Sciatic nerve (tissue), 2 donors: ENCODE data around the gene C1orf210. TPM values are rescaled to one million over a fixed set of nuclear protein-coding genes. Genes with fewer than 3 reads are reported as not detected.

Experiments used
- ATAC-seq: fragments of 200-7000 bp; cut with Tn5 transposase; one replicate; pipeline ENCODE4 v1.9.1; 2020; ENCODE audit warnings: mild to moderate bottlenecking, moderate library complexity
- DNase-seq: peaks from one replicate; pipeline ENCODE4 v3.0.0-alpha.2; 2020; ENCODE audit warnings: low spot score
- intact Hi-C: fragments of 100-400 bp; cut with DNase I; formaldehyde crosslinking; loops from one replicate; pipeline ENCODE4 v1.14.2; 2022
- total RNA-seq: library from RNA; stranded (reverse); fragmentation: NEBNext Ultra II Directional; extraction: Animal tissue kit (Norgen Biotek cat#: 25700); gene quantifications from one replicate; pipeline ENCODE4 v1.2.1, GENCODE V29; 2021
- donor health status: DM: no; HTN: no; CAD: no.
- donor health status: DM: no; HTN: no; CAD: no.

C1orf210 gene
- not detected for total RNA-seq

DNA sequence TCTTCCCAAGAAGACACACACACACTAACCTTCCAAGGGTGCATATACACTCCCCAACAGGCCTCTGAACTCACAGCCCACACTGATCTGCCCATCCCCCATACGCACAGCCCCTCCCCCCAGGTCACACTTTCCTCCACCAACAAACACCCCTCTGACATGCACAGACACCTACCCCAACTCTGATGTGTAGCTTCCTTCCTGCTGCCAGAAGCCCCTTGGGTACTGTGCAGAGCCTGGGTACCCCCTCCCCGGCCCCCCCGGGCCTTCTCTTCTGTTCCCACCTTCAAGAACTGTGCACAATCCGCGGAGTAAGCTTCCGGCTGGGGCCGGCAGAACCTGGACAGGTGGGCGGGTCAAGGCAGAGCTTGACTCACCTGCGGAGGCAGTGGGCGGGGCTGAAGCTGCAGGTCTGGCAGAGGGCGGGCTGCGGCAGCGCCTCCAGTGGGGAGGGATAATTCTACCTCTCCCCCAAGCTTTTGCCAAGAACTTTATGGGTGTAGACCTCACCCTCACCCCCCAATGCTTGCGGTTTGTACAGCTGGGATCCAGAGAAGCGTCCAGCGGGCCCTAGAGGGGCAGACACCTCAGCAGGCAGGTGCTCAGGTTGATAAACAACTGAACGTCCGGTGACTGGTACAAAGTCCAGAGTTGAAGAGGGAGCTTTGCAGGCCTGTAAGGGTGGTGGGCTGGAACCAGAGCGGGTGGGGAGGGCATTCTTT is at the start of gene C1orf210:
TSS of gene C1orf210 (minus strand) at position 313 of the 722 bp plus-strand sequence. CDS start 2,311 bp downstream, outside the sequence.
- DNase-seq (no peak), ATAC-seq (no peak)
- intact Hi-C loops, result no loop called here

DNA sequence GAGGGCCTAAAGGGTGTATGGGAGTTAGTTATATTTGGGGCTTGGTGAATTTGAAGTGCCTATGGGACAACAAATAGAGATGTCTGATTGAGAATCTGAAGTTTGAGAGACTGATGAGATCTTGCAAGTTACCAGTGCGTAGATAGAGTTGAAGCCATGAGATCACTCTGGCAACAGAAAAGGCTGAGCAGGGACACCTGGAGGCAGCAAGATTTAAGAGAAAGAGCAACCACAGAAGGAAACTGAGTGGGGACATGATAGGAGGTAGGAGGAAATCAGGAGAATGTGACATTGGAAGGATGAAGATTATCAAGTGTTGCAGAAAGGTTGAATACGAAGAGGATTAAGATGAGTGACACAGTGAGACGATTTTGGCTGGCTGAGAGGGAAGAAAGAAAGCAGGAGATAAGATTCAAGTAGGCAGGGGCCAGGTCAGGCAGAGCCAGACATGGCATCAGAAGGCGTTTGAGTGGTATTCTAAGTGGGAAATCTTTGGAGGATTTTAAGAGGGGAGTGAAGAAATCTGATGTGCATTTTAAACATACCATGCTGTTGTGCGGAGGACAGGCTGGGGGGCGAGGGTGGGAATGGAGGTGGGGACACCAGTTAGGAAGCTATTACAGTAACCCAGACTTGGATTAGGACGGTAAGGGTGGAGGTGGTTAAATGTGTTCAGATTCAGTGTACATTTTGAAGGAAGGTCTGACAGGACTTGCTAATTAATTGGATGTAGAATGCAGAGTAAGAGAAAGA is 49.2 kb upstream of the C1orf210 start:
- DNase-seq (no peak), ATAC-seq (no peak)
- intact Hi-C loops, result no loop called here

DNA sequence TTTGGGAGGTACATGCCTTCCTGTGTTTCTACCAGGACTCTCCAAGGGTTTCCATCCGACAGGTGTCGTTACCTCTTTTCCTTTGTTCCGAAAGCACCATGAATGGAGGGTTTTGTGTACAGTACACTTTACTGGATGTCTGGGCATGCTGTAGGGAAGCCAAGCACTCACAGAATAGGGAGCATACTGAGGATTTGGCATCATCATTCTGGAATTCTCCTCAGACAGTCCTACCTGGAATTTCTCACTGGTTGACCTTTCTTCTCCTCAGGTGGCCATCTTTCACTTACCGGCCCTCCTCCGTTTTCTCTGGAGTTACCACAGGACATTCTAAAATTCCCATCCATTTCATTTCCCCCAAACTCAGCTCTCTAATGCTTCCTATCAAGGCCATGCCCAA is 46.3 kb upstream of the C1orf210 start:
- intact Hi-C loops, result no loop called here
- DNase-seq, result no peak
- ATAC-seq, result no peak

DNA sequence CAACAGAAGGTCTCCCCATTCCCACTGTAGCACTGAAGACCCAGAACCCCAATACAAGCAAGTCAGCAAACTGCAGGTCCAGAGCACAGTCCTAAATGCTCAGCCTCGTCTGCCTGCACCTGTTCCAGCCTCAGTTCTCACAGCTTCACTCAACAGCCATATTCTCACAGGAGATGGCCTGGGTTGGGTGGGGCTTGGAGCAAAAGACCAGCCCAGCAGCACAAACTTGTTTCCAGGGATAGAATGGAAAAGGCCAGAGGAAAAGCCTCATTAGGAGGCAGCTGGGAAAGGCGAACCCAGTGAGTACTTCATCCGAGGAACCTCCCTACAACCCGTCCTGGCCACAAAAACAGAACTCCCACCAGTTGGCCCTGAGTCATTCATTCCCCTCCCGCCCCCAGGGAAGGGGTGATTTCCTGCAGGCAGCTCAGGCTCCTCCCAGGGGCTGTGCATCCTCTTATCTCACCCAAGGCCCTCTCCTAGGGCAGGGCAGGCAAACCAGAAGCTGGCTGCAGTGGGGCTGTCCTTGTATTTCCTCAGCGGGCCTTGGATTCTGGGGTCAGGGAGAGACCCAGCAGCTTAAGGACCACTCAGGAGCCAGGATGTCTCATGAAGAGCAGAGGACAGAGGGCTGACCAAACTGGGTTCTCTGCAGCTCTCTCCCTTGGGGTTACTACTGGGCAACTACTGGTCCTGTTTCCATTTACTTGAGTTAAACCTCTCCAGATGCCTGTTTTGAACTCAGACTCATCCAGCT is 44.8 kb upstream of the C1orf210 start:
- ATAC-seq (peak; percentile 55), DNase-seq (no peak)
- intact Hi-C loops, result no loop called here

DNA sequence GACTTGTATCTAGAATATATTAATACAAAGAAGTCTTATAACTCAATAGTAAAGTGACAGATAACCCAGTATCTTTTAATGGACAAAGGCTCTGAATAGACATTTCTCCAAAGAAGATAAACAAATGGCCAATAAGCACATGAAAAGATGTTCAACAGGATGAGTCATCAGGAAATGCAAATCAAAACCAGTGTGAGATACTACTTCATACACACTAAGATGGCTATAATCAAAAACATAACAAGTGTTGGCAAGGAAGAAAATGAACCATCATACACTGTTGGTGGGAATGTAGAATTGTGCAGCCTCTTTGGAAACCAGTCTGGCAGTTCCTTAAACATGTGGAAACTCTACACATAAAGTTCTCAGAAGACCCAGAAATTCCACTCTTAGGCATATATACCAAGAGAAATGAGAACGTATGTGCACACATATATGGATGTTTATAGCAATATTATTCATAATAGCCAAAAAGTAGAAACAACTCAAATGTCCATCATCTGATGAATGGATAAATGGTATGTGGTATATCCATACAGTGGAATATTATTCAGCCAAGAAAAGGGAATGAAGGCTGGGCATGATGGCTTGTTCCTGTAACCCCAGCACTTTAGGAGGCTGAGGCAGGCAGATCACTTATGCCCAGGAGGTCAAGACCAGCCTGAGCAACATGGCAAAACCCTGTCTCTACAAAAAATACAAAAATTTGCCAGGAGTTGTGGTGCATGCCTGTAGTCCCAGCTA is 42.3 kb upstream of the C1orf210 start:
- ATAC-seq (no peak), DNase-seq (no peak)
- intact Hi-C loops, result no loop called here

DNA sequence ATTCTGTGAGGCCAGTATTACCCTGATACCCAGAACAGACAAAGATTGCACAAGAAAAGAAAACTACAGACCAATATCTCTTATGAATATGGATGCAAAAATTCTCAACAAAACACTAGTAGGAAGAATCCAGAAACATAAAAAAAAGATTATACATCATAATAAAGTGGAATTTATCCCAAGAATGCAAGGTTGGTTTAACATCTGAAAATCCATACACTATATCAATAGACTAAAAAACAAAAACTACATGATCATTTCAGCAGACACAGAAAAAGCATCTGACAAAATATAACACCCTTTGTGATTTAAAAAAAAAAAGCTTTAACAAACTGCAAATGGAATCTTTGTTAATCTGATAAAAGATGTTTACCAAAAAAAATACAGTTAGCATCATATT is 40.0 kb upstream of the C1orf210 start:
- intact Hi-C loops, result no loop called here
- no peak for DNase-seq
- ATAC-seq, result no peak

DNA sequence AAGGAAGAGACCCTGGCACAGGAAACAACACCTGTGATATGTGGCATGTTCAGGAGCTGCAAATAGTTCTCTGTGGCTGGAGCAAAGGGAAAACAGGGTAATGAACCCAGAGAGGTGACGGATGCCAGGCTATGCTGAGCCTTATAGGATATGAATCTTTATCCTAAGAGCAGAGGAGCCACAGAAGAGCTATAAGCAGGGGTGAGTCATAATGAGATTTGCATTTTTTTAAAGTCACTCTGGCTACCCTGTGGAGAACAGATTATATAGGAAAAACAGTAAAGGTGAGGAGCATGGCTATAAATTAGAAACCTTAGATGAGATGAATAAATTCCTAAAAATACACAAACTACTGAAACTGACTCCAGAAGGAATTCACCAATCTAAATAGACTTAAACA is 39.4 kb upstream of the C1orf210 start:
- ATAC-seq, result no peak
- no peak for DNase-seq
- intact Hi-C loops, result no loop called here

DNA sequence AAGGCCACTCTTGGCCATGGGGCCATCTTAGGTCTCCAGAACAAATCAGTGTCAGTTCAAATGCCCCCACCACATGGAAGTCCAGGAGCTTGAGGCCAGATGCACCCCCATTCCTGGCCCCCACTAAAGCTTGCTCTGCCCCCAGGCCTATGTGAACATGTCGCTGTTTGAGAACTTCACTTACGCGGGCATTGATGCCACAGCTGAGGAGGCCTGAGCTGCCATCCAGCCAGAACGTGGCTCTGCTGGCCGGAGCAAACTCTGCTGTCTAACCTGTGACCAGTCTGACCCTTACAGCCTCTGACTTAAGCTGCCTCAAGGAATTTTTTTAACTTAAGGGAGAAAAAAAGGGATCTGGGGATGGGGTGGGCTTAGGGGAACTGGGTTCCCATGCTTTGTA is 37.1 kb upstream of the C1orf210 start:
- peak; percentile 19 for DNase-seq
- ATAC-seq, result no peak
- intact Hi-C loops, result no loop called here

DNA sequence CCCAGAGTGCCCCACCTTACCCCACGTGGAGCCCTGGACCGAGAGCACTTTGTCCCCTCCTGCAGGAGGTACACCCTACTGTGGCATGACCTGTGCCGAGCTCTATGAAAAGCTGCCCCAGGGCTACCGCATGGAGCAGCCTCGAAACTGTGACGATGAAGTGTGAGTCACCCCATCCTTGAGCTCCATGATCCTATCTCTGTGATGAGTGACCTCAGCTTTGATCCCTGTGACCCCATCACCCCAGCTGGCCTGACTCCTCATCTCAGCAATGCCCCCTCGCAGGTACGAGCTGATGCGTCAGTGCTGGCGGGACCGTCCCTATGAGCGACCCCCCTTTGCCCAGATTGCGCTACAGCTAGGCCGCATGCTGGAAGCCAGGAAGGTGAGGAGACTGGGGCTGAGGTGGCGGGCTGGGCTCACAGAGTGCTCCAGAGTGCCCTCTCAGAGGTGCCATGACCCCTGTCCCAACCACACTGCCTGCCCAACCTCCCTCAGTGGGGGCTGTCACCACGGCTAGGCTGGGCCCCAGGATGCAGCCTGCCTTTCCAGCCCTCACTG is 36.0 kb upstream of the C1orf210 start:
- ATAC-seq (no peak), DNase-seq (peak; percentile 49)
- intact Hi-C loops, result no loop called here

DNA sequence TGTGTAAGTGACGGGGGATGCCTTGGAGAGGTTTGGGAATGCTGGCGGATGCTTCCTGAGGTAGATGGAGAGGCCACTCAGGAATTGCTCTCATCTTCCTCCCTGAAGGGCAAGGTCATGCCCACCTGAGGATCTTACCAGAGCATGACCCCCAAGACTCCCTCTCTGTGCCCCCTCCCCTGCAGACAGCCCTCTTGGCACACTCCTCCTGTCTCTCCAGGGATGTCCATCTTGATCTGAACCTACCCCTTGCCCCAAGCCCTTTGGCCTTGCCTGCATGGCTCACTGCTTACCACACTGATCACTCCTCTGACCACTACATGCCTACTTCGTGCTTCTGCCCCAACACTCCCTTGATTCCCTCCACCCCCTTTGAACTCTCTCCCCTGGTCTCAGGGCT is 34.4 kb upstream of the C1orf210 start:
- DNase-seq, result peak; percentile 30

DNA sequence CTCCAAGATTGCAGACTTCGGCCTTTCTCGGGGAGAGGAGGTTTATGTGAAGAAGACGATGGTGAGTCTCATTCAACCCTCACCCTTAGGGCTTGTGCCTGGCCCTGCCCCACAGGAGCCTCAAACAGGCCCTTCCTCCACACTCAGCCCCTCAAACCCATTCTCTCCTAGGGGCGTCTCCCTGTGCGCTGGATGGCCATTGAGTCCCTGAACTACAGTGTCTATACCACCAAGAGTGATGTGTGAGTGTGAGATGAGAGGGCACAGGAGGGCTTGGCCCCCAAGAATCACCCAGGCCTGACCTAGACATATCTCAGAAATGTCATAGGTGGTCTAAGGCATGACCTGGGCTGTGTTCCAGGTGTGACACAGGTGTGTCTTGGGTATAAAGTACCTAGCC is 33.9 kb upstream of the C1orf210 start:
- intact Hi-C loops, result no loop called here
- peak; percentile 12 for ATAC-seq
- peak; percentile 19 for DNase-seq

More for the DNA sequence above, 34.4 kb upstream of the C1orf210 start:
- no peak for ATAC-seq
- intact Hi-C loops, result no loop called here

DNA sequence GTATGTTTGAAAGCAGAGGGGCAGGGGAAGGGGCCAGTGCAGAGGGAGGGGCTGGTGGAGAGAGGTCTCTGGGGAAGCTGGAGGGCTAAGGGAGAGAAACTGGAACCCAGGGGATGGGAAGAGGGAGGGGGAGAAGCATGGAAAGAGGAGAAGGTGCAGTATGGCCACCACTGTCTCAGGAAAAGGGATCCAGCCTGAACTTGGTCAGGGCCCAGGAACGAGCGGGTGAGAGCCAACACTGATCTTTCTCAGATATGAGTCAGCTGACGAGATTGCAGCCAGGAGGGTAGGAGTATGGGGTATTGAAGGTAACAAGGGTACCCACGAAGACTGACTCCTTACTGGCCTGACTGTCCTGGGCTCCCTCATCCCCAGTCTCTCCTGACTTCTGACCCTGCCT is 33.5 kb upstream of the C1orf210 start:
- DNase-seq (peak; percentile 50), ATAC-seq (peak; percentile 29)
- intact Hi-C loops, result no loop called here

DNA sequence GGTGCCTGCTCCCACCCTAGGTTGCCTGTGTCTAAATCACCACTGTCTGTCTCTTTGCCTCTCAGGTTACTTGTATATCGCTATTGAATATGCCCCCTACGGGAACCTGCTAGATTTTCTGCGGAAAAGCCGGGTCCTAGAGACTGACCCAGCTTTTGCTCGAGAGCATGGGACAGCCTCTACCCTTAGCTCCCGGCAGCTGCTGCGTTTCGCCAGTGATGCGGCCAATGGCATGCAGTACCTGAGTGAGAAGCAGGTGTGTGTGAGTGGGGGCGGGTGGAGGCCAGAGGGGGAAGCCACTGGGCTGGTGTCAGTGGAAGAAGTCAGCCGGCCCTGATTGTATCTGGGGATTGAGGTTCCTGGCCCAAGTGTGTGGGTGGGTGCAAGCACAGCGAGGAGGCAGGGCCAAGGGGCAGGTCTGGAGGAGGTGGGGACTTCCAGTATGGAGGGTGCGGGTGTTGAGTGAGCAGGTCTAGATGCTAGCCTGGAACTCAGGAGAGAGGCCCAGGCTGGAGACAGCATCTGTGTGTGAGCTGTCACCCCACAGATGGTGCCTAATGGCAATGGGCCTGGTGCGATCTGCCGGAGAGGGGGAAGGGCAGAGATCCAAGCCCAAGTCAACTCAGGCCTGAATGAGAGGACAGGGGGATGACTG is 32.6 kb upstream of the C1orf210 start:
- ATAC-seq, result no peak
- peak; percentile 54 for DNase-seq
- intact Hi-C loops, result no loop called here

DNA sequence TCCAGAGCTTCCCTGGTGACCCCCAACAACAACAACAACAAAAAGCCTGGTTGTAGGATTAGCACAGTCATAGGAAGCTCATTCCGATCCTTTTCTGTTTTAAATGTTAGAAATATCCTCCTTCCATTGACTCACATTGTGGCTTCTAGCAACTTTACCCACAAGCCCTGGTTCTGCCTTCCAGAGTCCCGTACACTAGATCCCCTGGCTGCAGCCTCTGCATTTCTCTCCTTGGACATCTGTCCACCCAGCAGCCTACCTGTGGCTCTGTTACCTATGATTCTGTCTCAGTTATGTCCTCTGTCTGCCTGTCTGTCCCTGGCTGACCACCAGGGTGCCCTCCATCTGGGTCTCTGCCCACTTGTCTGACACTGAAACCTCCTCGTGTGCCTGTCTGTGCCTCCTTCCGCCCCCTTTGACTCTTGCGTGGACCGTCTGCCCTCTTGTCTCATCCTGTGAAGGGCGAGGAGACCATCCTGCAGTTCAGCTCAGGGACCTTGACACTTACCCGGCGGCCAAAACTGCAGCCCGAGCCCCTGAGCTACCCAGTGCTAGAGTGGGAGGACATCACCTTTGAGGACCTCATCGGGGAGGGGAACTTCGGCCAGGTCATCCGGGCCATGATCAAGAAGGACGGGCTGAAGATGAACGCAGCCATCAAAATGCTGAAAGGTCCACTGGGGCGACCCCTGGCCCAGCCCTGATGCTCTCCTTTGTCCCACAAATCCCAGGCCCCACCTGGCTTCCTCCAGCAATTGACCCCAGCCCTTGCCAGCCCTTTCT is 31.5 kb upstream of the C1orf210 start:
- DNase-seq (peak; percentile 54), ATAC-seq (no peak)
- intact Hi-C loops, result no loop called here

DNA sequence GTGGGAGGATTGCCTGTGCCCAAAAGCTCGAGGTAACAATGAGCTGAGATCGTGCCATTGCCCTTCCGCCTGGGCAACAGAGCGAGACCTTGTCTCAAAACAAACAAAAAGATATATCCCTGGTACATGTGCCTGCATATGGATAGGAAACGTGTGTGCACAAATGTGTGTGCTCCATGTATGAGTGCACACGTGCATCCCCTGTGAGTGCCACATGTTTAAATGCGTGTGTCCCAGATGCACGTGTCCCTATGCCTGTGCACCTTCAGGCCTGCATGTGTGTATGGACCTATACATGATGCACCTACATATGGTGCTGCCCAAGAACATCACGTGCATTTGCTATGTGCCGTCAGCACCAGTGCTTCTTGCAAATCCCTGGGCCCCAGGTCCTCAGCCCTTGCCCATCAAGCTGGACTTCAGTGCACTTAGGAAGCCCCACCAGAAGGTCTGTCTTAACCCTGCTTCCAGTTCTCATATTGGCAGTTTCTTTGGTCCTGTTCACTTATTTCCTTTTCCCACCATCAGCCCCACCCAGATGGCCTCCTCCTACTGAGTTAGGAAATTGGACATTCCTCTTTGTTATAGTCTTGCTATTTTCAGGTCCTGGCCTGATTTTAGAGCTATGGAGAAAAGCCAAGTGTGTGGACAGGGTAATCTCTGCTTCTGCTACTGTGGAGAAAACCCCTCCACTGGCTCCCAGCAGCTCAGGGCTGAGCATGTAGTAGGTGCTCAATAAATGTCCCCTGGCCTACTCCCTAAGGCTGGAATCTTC is 30.8 kb upstream of the C1orf210 start:
- ATAC-seq (no peak), DNase-seq (peak; percentile 27)
- intact Hi-C loops, result no loop called here

DNA sequence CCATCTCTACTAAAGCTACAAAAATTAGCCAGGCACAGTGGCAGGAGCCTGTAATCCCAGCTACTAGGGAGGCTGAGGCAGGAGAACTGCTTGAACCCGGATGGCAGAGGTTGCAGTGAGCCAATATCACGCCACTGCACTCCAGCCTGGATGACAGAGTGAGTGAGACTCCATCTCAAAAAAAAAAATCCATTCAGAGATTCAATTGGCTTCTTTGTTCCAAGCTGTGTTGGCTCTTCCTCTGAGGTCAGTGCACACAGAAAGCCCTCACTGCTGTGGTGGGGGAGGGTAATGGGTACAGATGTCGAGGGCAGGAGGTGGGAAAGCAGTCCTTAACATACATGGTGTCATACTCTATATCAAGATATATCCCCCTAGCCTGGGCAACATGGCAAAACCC is 30.1 kb upstream of the C1orf210 start:
- ATAC-seq, result no peak
- intact Hi-C loops, result no loop called here
- peak; percentile 31 for DNase-seq

DNA sequence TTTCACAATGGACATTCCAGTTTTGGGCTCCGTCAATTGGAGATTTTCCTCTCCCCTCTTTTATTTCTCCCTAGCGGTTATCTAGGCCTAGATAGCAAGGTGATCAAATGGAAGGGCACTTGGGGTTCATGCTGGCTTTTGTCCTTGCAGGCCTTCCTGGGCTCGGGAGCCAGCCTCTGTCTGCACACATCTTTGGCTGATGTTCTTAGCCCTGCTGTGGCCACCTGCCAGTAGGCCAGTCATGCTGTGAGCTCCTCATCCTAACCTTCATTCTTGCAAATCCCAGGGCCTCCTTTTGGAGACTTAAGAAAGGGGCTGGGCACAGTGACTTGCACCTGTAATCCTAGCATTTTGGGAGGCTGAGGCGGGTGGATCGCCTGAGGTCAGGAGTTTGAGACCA is 28.9 kb upstream of the C1orf210 start:
- no peak for ATAC-seq

More for the DNA sequence above, 28.9 kb upstream of the C1orf210 start:
- intact Hi-C loops, result no loop called here
- peak; percentile 33 for DNase-seq
